ENCODE results near the gene THAP11.
"Not testable (repeated sequence)": the region's sequence is repeated elsewhere in the genome, so short reads cannot be mapped to it uniquely, and the experiment has no call there.

Gene THAP11

GRCh38 chr16:67860589-67861398 lies 18.7 kb downstream of the THAP11 start:
- no peak for DNase-seq (ENCODE audit: extremely low read depth in 1 of 2, low read depth in 1 of 2)

DNA sequence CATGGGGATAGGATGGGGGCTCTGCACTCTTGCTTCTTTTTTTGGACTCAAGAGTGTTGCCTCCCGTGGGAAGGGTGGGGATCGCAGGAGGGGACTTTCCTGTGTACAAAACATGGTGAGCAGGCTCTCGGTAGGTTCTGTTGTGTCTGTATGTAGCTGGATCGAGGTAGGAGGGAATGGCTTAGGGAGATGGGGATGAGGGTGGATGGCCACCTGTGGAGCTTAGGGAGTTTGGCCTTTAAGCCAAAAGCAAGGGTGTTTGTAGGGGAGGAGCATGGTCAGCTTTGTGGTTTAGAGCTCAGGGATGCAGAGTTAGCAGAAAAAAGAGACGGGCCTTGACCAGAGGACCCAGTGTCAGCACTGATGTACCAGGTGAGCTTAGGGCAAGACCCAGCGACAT lies 19.8 kb downstream of the THAP11 start:
- no peak for DNase-seq (ENCODE audit: extremely low read depth in 1 of 2, low read depth in 1 of 2)

DNA sequence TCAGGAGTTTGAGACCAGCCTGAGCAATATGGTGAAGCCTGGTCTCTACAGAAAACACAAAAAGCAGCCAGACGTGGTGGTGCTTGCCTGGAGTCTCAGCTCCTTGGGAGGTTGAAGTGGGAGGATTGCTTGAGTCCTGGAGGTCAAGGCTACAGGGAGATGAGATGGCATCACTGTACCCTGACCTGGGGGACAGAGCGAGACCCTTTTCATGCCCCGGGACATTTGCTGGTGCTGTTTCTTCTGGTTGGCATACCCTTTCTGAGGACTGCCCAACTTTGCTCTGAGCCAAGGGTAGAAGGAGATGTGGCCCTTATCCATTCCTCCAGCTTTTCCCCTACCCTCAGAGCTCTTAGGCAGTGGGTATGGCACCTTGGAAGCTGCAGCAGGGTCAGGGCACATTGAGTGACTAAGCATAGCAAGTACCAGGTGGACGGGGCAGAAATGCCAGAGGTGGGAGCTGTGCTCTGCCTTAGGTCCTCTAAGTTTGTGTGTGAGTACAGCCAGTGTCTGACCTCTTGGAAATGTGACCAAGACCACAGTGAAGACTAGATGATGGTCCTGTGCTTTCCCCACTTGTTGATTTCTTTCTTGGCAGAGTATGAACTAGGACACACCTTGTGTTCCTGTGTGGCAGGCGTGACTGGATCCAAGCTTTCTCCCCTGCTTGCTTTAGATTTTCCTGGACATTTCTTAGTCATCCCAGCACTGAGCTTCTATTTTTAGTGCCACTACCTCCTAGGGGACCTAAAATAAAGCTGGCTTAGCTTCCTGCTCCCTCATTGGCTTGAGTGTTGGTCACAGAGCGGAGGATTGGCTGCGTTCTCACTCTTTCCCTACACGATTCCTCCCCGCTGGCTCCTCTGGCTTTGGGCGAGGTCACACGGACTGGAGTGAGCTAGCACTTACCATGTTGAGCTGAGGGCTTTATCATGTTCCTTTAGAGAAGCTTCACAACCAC lies 20.8 kb downstream of the THAP11 start:
- no peak for DNase-seq (ENCODE audit: extremely low read depth in 1 of 2, low read depth in 1 of 2)

DNA sequence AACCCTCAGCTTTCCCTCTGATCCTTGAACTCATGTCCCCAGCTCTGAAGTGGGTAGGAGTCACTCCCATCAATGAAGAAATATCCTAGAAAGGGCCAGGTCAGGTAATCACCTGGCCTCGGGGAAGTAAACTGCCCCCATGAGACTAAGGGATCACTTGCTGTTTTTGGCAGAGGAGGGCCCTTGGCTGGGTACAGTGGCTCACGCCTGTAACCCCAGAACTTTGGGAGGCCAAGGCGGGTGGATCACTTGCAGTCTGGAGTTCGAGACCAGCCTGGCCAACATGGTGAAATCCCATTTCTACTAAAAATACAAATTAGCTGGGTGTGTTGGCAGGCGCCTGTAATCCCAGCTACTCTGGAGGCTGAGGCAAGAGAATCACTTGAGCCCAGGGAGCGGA lies 21.9 kb downstream of the THAP11 start:
- DNase-seq (ENCODE audit: extremely low read depth in 1 of 2, low read depth in 1 of 2): not testable (repeated sequence)

- DNase-seq (ENCODE audit: extremely low read depth in 1 of 2, low read depth in 1 of 2): no peak
Measured at GRCh38 chr16:67864594-67864993, 22.5 kb downstream of the THAP11 start.

- no peak for DNase-seq (ENCODE audit: extremely low read depth in 1 of 2, low read depth in 1 of 2)
Measured at GRCh38 chr16:67865318-67865717, 23.2 kb downstream of the THAP11 start.

- no peak for DNase-seq (ENCODE audit: extremely low read depth in 1 of 2, low read depth in 1 of 2)
Measured at GRCh38 chr16:67868290-67868689, 26.2 kb downstream of the THAP11 start.

GRCh38 chr16:67869653-67870052 lies 27.5 kb downstream of the THAP11 start:
- DNase-seq (ENCODE audit: extremely low read depth in 1 of 2, low read depth in 1 of 2): no peak

DNA sequence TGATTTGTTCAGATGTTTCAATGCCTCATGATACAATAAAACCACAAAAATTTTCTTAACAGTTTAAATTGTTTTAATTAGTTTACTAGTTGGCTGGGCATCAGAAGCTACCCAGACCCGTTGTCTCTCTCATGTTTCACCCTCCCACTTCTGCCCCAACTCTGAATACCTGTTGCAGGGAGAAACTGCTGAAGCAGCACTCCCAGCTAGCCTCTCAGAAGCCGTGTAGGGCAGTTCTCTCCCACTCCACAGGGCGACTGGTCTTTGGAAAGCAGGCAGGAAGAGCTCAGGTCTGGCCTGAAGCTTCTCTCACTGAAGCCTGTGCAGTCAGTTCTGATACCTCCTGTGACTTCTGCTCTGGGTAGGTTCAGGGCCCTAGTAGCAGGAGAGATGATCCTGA lies 29.1 kb downstream of the THAP11 start:
- DNase-seq (ENCODE audit: extremely low read depth in 1 of 2, low read depth in 1 of 2): no peak

DNA sequence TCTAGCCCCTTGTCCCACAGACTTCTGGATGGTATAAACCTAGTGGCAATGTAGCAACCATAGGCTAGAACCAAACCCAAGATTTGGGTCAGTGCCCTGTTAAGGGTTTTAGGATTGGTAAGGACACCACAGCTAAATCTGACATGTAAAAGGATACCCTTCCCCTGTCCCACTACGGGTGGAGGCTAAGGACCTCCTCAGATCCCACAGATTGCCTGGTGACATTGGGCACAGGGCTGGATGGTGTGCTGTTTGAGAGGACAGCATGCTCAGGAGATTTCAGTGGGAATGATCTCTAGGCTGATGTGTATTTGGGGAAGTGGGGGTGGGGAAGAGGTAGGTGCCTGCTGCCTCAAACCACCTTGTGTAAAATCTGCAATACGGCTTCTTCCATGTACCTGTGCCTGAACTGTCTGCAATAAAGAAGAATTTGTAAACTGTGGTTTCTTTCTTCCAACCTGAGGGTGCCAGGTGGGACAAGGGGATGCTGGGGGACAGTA lies 30.1 kb downstream of the THAP11 start:
- no peak for DNase-seq (ENCODE audit: extremely low read depth in 1 of 2, low read depth in 1 of 2)

DNA sequence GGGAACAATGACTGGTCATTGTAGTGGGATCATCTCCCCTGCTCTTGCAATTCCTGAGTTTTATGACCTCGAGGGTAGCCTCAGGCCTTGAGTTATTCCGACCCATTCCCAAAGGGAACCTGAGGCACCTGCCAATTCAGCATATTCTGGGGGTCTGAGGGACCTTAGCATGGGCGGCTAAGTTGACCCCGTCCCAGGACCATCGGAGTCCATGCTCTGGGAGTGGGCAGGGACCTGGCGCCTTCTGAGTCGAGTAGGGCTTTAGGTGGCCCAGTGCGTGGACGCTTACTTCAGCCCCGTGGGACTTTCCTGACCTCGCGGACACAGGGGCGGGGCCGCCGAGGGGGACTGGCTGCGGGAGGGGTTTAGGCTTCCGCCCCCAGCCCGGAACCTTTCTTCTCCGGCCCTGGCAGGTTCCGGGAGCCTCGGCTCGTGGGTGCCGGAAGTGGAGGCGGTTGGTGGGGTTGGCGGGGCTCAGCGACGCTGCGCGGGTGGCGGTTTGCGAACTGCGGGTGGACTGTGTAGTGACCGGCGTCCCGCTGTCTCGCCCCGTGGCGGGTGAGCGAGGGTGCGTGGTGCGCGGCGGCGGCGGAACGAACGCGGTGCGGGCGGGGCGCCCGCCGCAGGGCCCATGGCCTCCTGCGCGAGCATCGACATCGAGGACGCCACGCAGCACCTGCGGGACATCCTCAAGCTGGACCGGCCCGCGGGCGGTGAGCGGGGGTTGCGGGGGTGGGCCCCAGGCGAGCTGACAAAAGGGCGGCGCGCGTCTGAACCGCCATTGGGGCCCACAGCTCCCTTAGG lies 30.7 kb downstream of the THAP11 start, which contains the start of gene EDC4:
Gene EDC4 (plus strand): TSS at position 422 of the 804 bp plus-strand sequence. CDS start 210 bp downstream, at position 632.
- DNase-seq (ENCODE audit: extremely low read depth in 1 of 2, low read depth in 1 of 2): peak; percentile 82 to 85

- no peak for DNase-seq (ENCODE audit: extremely low read depth in 1 of 2, low read depth in 1 of 2)
Measured at GRCh38 chr16:67873435-67874370, 31.6 kb downstream of the THAP11 start.

DNA sequence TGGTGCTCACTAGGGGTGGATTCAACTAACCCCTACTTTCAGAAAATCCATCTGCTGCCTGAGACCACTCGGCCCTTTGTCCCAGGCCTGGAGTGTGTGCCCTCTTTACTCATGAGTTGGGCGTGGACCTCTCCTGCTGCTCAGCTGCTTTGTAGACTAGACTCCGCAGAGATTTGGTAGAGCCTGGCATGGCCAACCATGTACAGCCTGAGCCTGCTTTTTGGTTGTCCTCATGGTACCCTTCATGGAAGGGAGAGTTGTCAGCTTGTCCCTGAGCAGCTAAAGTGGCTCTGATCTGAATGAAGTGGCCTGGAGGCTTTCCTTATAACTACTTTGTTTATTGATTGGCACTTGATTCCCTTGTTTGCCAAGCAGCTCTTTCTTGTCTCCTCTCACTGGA lies 32.3 kb downstream of the THAP11 start:
- DNase-seq (ENCODE audit: extremely low read depth in 1 of 2, low read depth in 1 of 2): no peak

- DNase-seq (ENCODE audit: extremely low read depth in 1 of 2, low read depth in 1 of 2): no peak
Measured at GRCh38 chr16:67877064-67877463, 34.9 kb downstream of the THAP11 start.

DNA sequence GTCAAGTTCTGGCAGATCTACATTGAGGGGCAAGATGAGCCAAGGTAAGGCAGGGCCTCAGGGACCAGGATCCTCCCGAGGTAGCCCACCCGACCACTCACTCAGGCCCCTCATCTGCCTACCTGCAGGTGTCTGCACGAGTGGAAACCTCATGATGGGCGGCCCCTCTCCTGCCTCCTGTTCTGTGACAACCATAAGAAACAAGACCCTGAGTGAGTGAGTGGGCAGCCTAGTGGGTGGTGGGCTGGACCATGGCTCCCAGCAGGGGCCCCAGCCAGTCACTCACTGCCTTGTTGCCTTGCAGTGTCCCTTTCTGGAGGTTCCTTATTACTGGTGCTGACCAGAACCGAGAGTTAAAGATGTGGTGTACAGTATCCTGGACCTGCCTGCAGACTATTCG lies 36.1 kb downstream of the THAP11 start:
- no peak for DNase-seq (ENCODE audit: extremely low read depth in 1 of 2, low read depth in 1 of 2)

DNA sequence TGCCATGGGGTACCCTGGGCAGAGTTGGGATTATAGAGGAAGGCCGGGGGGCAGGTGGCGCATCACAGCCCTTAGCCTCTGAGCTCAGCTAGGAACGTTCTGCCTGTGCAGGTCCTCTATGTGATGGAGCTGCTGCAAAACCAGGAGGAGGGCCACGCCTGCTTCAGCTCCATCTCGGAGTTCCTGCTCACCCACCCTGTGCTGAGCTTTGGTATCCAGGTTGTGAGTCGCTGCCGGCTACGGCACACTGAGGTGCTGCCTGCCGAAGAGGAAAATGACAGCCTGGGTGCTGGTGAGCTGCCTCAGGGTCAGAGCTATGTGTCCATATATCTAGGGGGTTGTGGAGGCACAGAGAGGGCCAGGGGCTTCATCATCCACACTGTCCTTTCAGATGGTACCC lies 36.7 kb downstream of the THAP11 start:
- DNase-seq (ENCODE audit: extremely low read depth in 1 of 2, low read depth in 1 of 2): no peak

- no peak for DNase-seq (ENCODE audit: extremely low read depth in 1 of 2, low read depth in 1 of 2)
Measured at GRCh38 chr16:67879462-67879861, 37.3 kb downstream of the THAP11 start.

GRCh38 chr16:67879936-67880335 lies 37.8 kb downstream of the THAP11 start:
- no peak for DNase-seq (ENCODE audit: extremely low read depth in 1 of 2, low read depth in 1 of 2)

- no peak for DNase-seq (ENCODE audit: extremely low read depth in 1 of 2, low read depth in 1 of 2)
Measured at GRCh38 chr16:67880584-67880983, 38.5 kb downstream of the THAP11 start.

Measured in stimulated activated CD8-positive, alpha-beta memory T cell treated with anti-CD3 and anti-CD28 coated beads, Interleukin-7, amount 100 ng/mL, for 48 hours (primary cell).